Esophagus (tissue), 2 donors: ENCODE data around the gene ERICH6B. TPM values are rescaled to one million over a fixed set of nuclear protein-coding genes. Genes with fewer than 3 reads are reported as not detected.

Experiments
- H3K27ac ChIP-seq, 2 donors: one replicate each; pipeline ENCODE4 v1.5.1; 2013; ENCODE audit warnings: low read depth in 2 of 2, mild to moderate bottlenecking in 2 of 2, inconsistent platforms in 1 of 2, low read length in 1 of 2, moderate library complexity in 1 of 2
- H3K27me3 ChIP-seq, 2 donors: one replicate each; pipeline ENCODE4 v1.6.1; 2013; ENCODE audit warnings: low read length in 2 of 2, control low read depth in 1 of 2, mild to moderate bottlenecking in 1 of 2; ENCODE audit not compliant: insufficient read depth in 2 of 2, control insufficient read depth in 1 of 2
- H3K36me3 ChIP-seq, 2 donors: one replicate each; pipeline ENCODE4 v1.6.1; 2013; ENCODE audit warnings: low read length in 1 of 2; ENCODE audit not compliant: control insufficient read depth in 2 of 2, insufficient read depth in 2 of 2
- H3K4me1 ChIP-seq, 2 donors: one replicate each; pipeline ENCODE4 v1.6.1; 2013; ENCODE audit warnings: low read length in 1 of 2; ENCODE audit not compliant: control insufficient read depth in 2 of 2, insufficient read depth in 2 of 2
- H3K4me3 ChIP-seq, 2 donors: one replicate each; pipeline ENCODE4 v1.5.1; 2013; ENCODE audit warnings: low read length in 2 of 2, mild to moderate bottlenecking in 2 of 2, low read depth in 1 of 2, moderate library complexity in 1 of 2
- H3K9me3 ChIP-seq, 2 donors: one replicate each; pipeline ENCODE4 v1.6.1; 2013; ENCODE audit warnings: mild to moderate bottlenecking in 2 of 2, low read depth in 1 of 2, low read length in 1 of 2, moderate library complexity in 1 of 2; ENCODE audit not compliant: control insufficient read depth in 2 of 2, insufficient read depth in 1 of 2
- WGBS, 2 donors: extraction: QIAGEN DNeasy Blood & Tissue Kit; methylation state at CpG; one replicate each; pipeline ENCODE4 v1.1.7; 2013; 5-methylcytosine and 5-hydroxymethylcytosine counted together
- polyA plus RNA-seq, 2 donors: library from polyadenylated mRNA; stranded (reverse); fragments of 200-250 nt; gene quantifications; one replicate each; pipeline ENCODE4 v1.2.3, GENCODE V29; 2013
- donor health status: healthy with polysubstance abuse.
- donor health status: Bipolar disorder and iron deficiency.

ERICH6B gene
- polyA plus RNA-seq, 2 donors, result not detected

GRCh38 chr13:45587897-45588296 lies 27.6 kb downstream of the ERICH6B start:
- Histone ChIP-seq H3K27me3 (no peaks in the 10 kb centered on the region), H3K27ac (no peak overlapping the region), H3K36me3 (no peaks in the 10 kb centered on the region), H3K4me3 (no peak overlapping the region), H3K9me3 (no peaks in the 10 kb centered on the region), H3K4me1 (no peaks in the 10 kb centered on the region)
- WGBS, 2 donors, result 97 to 100% methylated on average over 1 of the region's 1 CpG

- no peaks in the 10 kb centered on the region for H3K9me3 ChIP-seq
- no peak overlapping the region for H3K4me3 ChIP-seq
- H3K36me3 ChIP-seq, result no peaks in the 10 kb centered on the region
- WGBS, 2 donors, result 83% methylated on average over 6 of the region's 6 CpGs
- no peak overlapping the region for H3K27ac ChIP-seq
- no peaks in the 10 kb centered on the region for H3K27me3 ChIP-seq
- no peaks in the 10 kb centered on the region for H3K4me1 ChIP-seq
Measured at GRCh38 chr13:45584816-45585215, 30.7 kb downstream of the ERICH6B start.

GRCh38 chr13:45582408-45583076 lies 33.0 kb downstream of the ERICH6B start:
- no peaks in the 10 kb centered on the region for H3K9me3 ChIP-seq
- no peak overlapping the region for H3K4me3 ChIP-seq
- no peaks in the 10 kb centered on the region for H3K4me1 ChIP-seq
- H3K27me3 ChIP-seq, result no peaks in the 10 kb centered on the region
- WGBS, 2 donors, result 53 to 56% methylated on average over 3 of the region's 3 CpGs
- no peaks in the 10 kb centered on the region for H3K36me3 ChIP-seq
- no peak overlapping the region for H3K27ac ChIP-seq

GRCh38 chr13:45576466-45576865 lies 39.1 kb downstream of the ERICH6B start:
- no peak overlapping the region for H3K4me3 ChIP-seq
- H3K9me3 ChIP-seq, result no peaks in the 10 kb centered on the region
- no peaks in the 10 kb centered on the region for H3K36me3 ChIP-seq
- H3K27me3 ChIP-seq, result no peaks in the 10 kb centered on the region
- no peaks in the 10 kb centered on the region for H3K4me1 ChIP-seq
- 77 to 83% methylated on average over 4 of the region's 4 CpGs for WGBS, 2 donors
- H3K27ac ChIP-seq, result no peak overlapping the region

GRCh38 chr13:45575830-45576180 lies 39.7 kb downstream of the ERICH6B start:
- no peak overlapping the region for H3K4me3 ChIP-seq
- H3K4me1 ChIP-seq, result no peaks in the 10 kb centered on the region
- H3K9me3 ChIP-seq, result no peaks in the 10 kb centered on the region
- H3K36me3 ChIP-seq, result no peaks in the 10 kb centered on the region
- no peaks in the 10 kb centered on the region for H3K27me3 ChIP-seq
- no peak overlapping the region for H3K27ac ChIP-seq
- 63 to 76% methylated on average over 1 of the region's 1 CpG for WGBS, 2 donors

GRCh38 chr13:45575146-45575829 lies 40.3 kb downstream of the ERICH6B start:
- no peaks in the 10 kb centered on the region for H3K4me1 ChIP-seq
- no peak overlapping the region for H3K27ac ChIP-seq
- WGBS, 2 donors, result 82 to 87% methylated on average over 16 of the region's 16 CpGs
- no peaks in the 10 kb centered on the region for H3K36me3 ChIP-seq
- no peak overlapping the region for H3K4me3 ChIP-seq
- no peaks in the 10 kb centered on the region for H3K9me3 ChIP-seq
- no peaks in the 10 kb centered on the region for H3K27me3 ChIP-seq

GRCh38 chr13:45565331-45565730 lies 50.2 kb downstream of the ERICH6B start:
- Histone ChIP-seq H3K36me3 (no peaks in the 10 kb centered on the region), H3K27me3 (no peaks in the 10 kb centered on the region), H3K9me3 (no peaks in the 10 kb centered on the region), H3K4me1 (no peaks in the 10 kb centered on the region), H3K27ac (no peak overlapping the region), H3K4me3 (no peak overlapping the region)

- no peak overlapping the region for H3K27ac ChIP-seq
- H3K9me3 ChIP-seq, result no peaks in the 10 kb centered on the region
- H3K36me3 ChIP-seq, result no peaks in the 10 kb centered on the region
- no peaks in the 10 kb centered on the region for H3K27me3 ChIP-seq
- no peaks in the 10 kb centered on the region for H3K4me1 ChIP-seq
- 35 to 45% methylated on average over 3 of the region's 3 CpGs for WGBS, 2 donors
- no peak overlapping the region for H3K4me3 ChIP-seq
Measured at GRCh38 chr13:45564133-45564776, 51.3 kb downstream of the ERICH6B start.

GRCh38 chr13:45554604-45555109 lies 60.9 kb downstream of the ERICH6B start:
- Histone ChIP-seq H3K9me3 (no peaks in the 10 kb centered on the region), H3K4me3 (no peak overlapping the region), H3K36me3 (no peaks in the 10 kb centered on the region), H3K4me1 (no peaks in the 10 kb centered on the region), H3K27me3 (peaks cover 0 to 4% of the 10 kb centered on the region in 2 donors), H3K27ac (no peak overlapping the region)
- WGBS, 2 donors, result 81 to 86% methylated on average over 4 of the region's 4 CpGs
